HG03097 (cell line): ENCODE data around the gene NHSL2.
"Not testable (repeated sequence)": the region's sequence is repeated elsewhere in the genome, so short reads cannot be mapped to it uniquely, and the experiment has no call there.

Source experiments
- ATAC-seq: cut with Tn5 transposase; IDR thresholded peaks from one replicate; pipeline ENCODE4 v1.9.1; 2021; ENCODE audit not compliant: unreplicated experiment, low FRiP score

NHSL2 gene

GRCh38 chrX:72143609-72143907 is 232.9 kb downstream of the NHSL2 start:
- ATAC-seq: no peak

- no peak for ATAC-seq
These were observed 234.5 kb downstream of the NHSL2 start for GRCh38 chrX:72145181-72145580.

GRCh38 chrX:72146527-72146926 is 235.9 kb downstream of the NHSL2 start:
- no peak for ATAC-seq

- no peak for ATAC-seq
These were observed 248.1 kb downstream of the NHSL2 start for GRCh38 chrX:72158773-72159172.

GRCh38 chrX:72159769-72160168 is 249.1 kb downstream of the NHSL2 start:
- no peak for ATAC-seq

- no peak for ATAC-seq
These were observed 254.9 kb downstream of the NHSL2 start for GRCh38 chrX:72165551-72165950.

GRCh38 chrX:72169008-72169728 is 258.5 kb downstream of the NHSL2 start:
- no peak for ATAC-seq

- not testable (repeated sequence) for ATAC-seq
These were observed 265.6 kb downstream of the NHSL2 start for GRCh38 chrX:72176289-72176688.

GRCh38 chrX:72176981-72177380 is 266.3 kb downstream of the NHSL2 start:
- no peak for ATAC-seq

- no peak for ATAC-seq
These were observed 269.9 kb downstream of the NHSL2 start for GRCh38 chrX:72180539-72180938.

GRCh38 chrX:72181178-72182125 is 270.8 kb downstream of the NHSL2 start, which contains the start of gene PIN4:
Gene PIN4, plus strand, starts transcription at chrX:72181757. Its CDS starts 29 bp downstream, at chrX:72181786.
- peak; percentile 95 for ATAC-seq

GRCh38 chrX:72182924-72183323 is 272.3 kb downstream of the NHSL2 start:
- no peak for ATAC-seq

GRCh38 chrX:72201836-72202536 is 291.3 kb downstream of the NHSL2 start:
- ATAC-seq: no peak
